Measurements from ENCODE around the gene SEC22A.

SEC22A gene

DNA sequence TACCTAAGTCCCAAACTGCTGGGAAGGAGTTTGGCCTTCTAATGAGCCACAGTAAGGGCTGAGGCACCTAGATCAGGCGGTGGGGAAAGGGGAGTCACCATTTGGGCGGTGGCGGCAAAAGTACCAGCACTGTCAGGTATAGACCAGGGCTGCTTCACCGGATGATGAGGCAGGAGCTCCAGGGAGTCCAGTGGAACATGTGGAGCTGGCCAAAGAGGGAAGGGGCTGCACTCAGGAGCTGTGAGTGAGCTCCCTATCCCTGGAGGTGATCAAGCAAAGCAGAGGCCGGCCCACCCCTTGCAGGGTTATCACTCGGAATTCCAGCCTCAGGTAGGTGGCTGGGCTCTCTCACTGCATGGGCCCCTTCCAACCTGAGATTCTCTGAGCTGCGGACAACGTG, 108.4 kb downstream of the SEC22A start:
- Histone ChIP-seq H3K4me1 (no peaks in the 10 kb centered on the region), H3K36me3 (no peaks in the 10 kb centered on the region), H3K9me3 (no peaks in the 10 kb centered on the region), H3K4me3 (ENCODE audit: low read depth, low read length) (no peak overlapping the region), H3K27me3 (no peaks in the 10 kb centered on the region)
- no peak for DNase-seq
- TF ChIP-seq, protein P1, sequence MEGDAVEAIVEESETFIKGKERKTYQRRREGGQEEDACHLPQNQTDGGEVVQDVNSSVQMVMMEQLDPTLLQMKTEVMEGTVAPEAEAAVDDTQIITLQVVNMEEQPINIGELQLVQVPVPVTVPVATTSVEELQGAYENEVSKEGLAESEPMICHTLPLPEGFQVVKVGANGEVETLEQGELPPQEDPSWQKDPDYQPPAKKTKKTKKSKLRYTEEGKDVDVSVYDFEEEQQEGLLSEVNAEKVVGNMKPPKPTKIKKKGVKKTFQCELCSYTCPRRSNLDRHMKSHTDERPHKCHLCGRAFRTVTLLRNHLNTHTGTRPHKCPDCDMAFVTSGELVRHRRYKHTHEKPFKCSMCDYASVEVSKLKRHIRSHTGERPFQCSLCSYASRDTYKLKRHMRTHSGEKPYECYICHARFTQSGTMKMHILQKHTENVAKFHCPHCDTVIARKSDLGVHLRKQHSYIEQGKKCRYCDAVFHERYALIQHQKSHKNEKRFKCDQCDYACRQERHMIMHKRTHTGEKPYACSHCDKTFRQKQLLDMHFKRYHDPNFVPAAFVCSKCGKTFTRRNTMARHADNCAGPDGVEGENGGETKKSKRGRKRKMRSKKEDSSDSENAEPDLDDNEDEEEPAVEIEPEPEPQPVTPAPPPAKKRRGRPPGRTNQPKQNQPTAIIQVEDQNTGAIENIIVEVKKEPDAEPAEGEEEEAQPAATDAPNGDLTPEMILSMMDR (IDR thresholded peaks at IDR 0.05; ENCODE audit: low read depth, low read length) = no peak

DNA sequence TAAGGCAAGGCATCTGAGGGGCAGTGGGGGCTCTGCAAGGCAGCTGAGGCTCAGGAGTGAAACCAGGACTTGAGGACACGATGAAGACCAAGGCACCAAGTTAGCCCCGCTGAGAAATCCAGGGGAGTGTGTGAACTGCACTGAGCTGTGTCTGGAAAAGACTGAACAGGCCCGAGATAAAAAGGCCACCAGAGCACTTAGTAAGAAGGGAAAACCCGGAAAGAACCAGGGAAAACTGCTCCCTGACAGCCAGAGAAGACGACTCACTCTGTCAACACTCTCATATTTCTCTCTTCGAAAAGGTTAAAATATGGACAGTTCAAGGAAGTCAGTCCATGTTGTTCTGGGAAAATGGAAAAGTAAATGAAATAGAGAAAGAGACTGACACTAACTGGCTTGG, 109.0 kb downstream of the SEC22A start:
- H3K36me3 ChIP-seq = no peaks in the 10 kb centered on the region
- no peaks in the 10 kb centered on the region for H3K4me1 ChIP-seq
- DNase-seq = no peak
- H3K4me3 ChIP-seq (ENCODE audit: low read depth, low read length) = no peak overlapping the region
- no peaks in the 10 kb centered on the region for H3K9me3 ChIP-seq
- TF ChIP-seq, protein P1 (IDR thresholded peaks at IDR 0.05; ENCODE audit: low read depth, low read length) = no peak
- H3K27me3 ChIP-seq = no peaks in the 10 kb centered on the region

DNA sequence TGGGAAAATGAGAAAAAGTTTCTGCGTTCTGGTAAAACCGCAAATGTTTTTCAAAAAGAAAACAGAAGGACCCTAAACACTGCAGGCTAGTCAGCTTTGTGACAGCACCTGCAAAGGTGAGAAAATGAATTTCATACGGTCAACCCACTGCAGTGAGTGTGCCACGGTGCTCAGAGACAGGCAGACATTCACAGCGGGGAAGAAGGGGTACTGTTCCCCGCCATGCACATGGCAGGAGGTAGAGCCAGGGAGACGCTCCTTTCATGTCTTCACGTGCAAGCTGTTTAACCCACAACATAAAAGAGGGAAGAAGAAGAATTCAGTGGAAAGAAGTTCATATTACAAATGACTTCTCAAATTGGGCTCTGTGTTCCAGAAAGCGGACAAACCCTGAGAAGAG, 109.5 kb downstream of the SEC22A start:
- H3K27me3 ChIP-seq = no peaks in the 10 kb centered on the region
- no peaks in the 10 kb centered on the region for H3K4me1 ChIP-seq
- H3K36me3 ChIP-seq = no peaks in the 10 kb centered on the region
- TF ChIP-seq, protein P1 (IDR thresholded peaks at IDR 0.05; ENCODE audit: low read depth, low read length) = no peak
- no peak for DNase-seq
- H3K9me3 ChIP-seq = no peaks in the 10 kb centered on the region
- no peak overlapping the region for H3K4me3 ChIP-seq (ENCODE audit: low read depth, low read length)

DNA sequence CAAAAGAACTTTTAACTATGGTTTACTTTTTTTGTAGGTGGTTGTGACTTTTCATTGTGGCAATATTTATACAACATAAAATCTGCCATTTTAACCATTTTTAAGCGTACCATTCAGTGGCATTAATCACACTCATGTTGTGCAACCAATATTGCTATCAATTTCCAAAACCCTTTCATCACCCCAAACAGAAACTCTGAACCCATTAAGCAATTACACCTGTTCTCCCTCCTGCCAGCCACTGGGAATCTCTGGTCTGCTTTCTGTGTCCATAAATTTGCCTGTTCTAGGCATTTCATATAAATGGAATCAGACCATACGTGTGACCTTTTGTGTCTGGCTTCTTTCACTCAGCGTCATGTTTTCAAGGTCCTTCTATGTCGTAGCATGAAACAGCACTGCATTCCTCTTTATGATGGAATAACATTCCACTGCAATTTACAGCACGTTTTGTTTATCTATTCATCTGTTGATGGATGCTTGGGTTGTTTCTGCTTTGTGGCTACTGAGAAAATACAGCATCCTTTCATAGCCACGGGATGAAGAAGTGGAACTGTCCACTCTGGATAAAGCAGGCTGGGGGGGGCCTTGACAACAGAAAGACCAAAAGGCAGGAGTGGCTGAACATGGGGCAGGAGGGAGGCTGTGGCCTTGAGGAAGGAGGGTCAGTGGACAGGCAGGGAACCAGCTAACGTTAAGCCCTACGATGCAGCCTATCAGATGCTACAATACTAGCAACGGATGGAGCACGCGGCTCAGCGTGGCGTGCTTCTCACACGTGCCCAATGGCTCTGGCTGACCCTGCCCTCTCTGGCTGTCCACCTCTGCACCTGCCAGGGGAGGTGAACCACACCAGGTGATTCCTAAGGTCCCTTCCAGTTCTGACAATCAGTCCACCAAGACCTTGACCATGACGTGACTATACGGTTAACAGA, 110.9 kb downstream of the SEC22A start:
- TF ChIP-seq, protein P1 (IDR thresholded peaks at IDR 0.05; ENCODE audit: low read depth, low read length) = no peak
- Histone ChIP-seq H3K36me3 (no peaks in the 10 kb centered on the region), H3K4me1 (no peaks in the 10 kb centered on the region), H3K27me3 (no peaks in the 10 kb centered on the region), H3K9me3 (no peaks in the 10 kb centered on the region), H3K4me3 (ENCODE audit: low read depth, low read length) (no peak overlapping the region)
- no peak for DNase-seq

DNA sequence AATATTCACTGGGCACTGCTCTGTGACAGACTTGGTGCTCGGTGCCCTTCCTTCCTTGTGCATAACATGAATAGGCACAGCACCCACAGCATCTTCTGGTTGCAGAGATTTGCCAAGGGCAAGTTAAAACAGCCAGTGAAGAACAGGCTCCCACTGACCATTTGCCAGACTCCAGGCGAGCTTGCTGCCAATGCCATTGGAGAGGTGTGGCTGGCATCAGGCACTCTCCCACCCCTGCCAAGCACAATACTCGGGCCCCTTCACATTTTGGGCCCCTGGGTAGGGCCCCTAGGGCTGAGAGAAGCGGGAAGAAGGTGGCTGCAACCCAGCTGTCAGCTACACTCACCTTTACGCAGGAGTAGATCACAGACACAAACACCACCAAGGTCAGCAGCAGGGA, 112.1 kb downstream of the SEC22A start:
- no peaks in the 10 kb centered on the region for H3K27me3 ChIP-seq
- no peaks in the 10 kb centered on the region for H3K36me3 ChIP-seq
- no peaks in the 10 kb centered on the region for H3K9me3 ChIP-seq
- H3K4me1 ChIP-seq = no peaks in the 10 kb centered on the region
- TF ChIP-seq, protein P1 (IDR thresholded peaks at IDR 0.05; ENCODE audit: low read depth, low read length) = no peak
- no peak overlapping the region for H3K4me3 ChIP-seq (ENCODE audit: low read depth, low read length)
- no peak for DNase-seq

Measured in BE2C (cell line).